Measurements from ENCODE around the gene ALDH3A1.

ALDH3A1 gene

DNA sequence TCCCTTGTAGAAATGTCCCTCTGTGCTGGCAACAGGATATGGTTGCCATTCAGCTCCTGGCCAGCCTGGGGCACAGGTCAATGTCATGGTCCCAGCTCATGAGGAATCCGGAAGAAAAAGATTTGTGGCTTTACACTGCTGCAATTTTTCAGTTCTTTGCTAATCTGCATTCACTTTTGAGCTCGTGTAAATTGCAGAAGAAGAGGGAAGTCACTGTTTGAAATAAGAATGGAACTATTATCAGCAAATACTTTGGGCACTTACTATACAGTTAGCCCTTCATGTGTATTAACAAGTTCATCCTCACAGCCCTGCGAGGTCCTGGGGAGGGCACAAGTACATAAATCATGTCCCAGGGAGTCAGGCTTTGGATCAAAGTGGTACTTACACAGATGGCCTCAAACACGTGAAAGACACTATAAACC lies 45.9 kb downstream of the ALDH3A1 start:
- DNase-seq = no peak
